Activated naive CD4-positive, alpha-beta T cell treated with anti-CD3 and anti-CD28 coated beads, Interleukin-2, amount 50 U/mL, for 72 hours (primary cell): ENCODE results near the gene ENPP1. TPM values are rescaled to one million over a fixed set of nuclear protein-coding genes. Genes with fewer than 3 reads are reported as not detected.

Source experiments
- ATAC-seq, 2 donors: fragments of 150-1000 bp; cut with Tn5 transposase; 2 replicates each; pipeline ENCODE4 v1.10.0; 2021; ENCODE audit warnings: mild to moderate bottlenecking in 2 of 2, moderate library complexity in 2 of 2
- DNase-seq, 2 donors: peaks; one replicate each; pipeline ENCODE4 v3.0.0; 2021 to 2022; ENCODE audit warnings: low spot score in 2 of 2
- H3K27ac Mint-ChIP-seq, 2 donors: one replicate each; pipeline ENCODE4 v1.8.0; 2022; ENCODE audit warnings: mild to moderate bottlenecking in 2 of 2, mixed read lengths in 2 of 2
- H3K36me3 Mint-ChIP-seq, 2 donors: one replicate each; pipeline ENCODE4 v1.8.0; 2022; ENCODE audit warnings: mixed read lengths in 2 of 2
- H3K9me3 Mint-ChIP-seq, 2 donors: one replicate each; pipeline ENCODE4 v1.8.0; 2022; ENCODE audit warnings: mixed read lengths in 2 of 2
- total RNA-seq, 2 donors: library from RNA; stranded (reverse); gene quantifications; one replicate each; pipeline ENCODE4 v1.2.3, GENCODE V29; 2022

Gene ENPP1
- total RNA-seq, 2 donors from 2014 or later: 0.35 to 0.36 TPM

GRCh38 chr6:131937703-131938631, 130.1 kb downstream of the ENPP1 start:
- no peak for ATAC-seq
- no peak for DNase-seq
- no peak overlapping the region for H3K27ac Mint-ChIP-seq
- H3K9me3 Mint-ChIP-seq: no peaks in the 10 kb centered on the region
- H3K36me3 Mint-ChIP-seq: no peaks in the 10 kb centered on the region

Other genes starting within 250 kb of the ENPP1 start
- gene ARG1, start 234.8 kb upstream of the ENPP1 start, total RNA-seq: not detected
- 10 to 100 TPM; 22.8 to 24.3 TPM for gene MED23, start 179.8 kb upstream of the ENPP1 start, total RNA-seq
- gene ENPP3, start 170.7 kb upstream of the ENPP1 start, total RNA-seq: 1 to 10 TPM in 1 of 2 donors, under 1 TPM in 1; 0.18 to 1.4 TPM
- not detected for gene OR2A4, start 106.6 kb upstream of the ENPP1 start, total RNA-seq
- not detected for gene CTAGE9, start 97.0 kb upstream of the ENPP1 start, total RNA-seq
- gene CCN2, start 143.4 kb downstream of the ENPP1 start, total RNA-seq: not detected